Measurements from ENCODE around the gene ARHGAP15.

DNA sequence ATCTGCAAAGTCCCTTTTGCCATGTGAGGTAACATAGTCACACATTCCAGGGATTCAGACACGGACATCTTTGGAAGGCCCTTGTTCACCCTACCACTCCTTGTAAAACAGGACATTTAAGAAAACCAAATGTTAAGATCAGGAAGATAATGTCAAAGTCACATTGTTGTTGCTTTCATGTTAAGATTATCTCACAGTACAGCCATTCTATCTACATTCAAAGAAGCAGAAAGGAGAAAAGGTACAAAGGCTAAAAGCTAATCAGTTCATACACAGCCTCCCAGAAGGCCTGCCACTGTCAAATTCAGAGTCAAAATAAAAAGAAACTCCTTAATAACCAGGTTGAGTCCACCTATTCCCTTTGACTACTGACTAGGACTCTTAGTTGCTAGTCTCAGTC is 573.7 kb downstream of the ARHGAP15 start:
- TF ChIP-seq, protein P1, sequence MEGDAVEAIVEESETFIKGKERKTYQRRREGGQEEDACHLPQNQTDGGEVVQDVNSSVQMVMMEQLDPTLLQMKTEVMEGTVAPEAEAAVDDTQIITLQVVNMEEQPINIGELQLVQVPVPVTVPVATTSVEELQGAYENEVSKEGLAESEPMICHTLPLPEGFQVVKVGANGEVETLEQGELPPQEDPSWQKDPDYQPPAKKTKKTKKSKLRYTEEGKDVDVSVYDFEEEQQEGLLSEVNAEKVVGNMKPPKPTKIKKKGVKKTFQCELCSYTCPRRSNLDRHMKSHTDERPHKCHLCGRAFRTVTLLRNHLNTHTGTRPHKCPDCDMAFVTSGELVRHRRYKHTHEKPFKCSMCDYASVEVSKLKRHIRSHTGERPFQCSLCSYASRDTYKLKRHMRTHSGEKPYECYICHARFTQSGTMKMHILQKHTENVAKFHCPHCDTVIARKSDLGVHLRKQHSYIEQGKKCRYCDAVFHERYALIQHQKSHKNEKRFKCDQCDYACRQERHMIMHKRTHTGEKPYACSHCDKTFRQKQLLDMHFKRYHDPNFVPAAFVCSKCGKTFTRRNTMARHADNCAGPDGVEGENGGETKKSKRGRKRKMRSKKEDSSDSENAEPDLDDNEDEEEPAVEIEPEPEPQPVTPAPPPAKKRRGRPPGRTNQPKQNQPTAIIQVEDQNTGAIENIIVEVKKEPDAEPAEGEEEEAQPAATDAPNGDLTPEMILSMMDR (conservative IDR thresholded peaks at IDR 0.05 in 1 of 2, IDR thresholded peaks at IDR 0.05 in 1 of 2; ENCODE audit: low read depth in 1 of 2, low read length in 2 of 2) = no peak
- TF ChIP-seq EZH2 (IDR thresholded peaks at IDR 0.05; ENCODE audit: low read length, missing control alignments) = no peak

All from fibroblast of lung (primary cell).